ENCODE results near the gene ATE1.
"Not testable (repeated sequence)": the region's sequence is repeated elsewhere in the genome, so short reads cannot be mapped to it uniquely, and the experiment has no call there.

Gene ATE1

GRCh38 chr10:121732172-121732571 lies 195.7 kb downstream of the ATE1 start:
- DNase-seq, result no peak

DNA sequence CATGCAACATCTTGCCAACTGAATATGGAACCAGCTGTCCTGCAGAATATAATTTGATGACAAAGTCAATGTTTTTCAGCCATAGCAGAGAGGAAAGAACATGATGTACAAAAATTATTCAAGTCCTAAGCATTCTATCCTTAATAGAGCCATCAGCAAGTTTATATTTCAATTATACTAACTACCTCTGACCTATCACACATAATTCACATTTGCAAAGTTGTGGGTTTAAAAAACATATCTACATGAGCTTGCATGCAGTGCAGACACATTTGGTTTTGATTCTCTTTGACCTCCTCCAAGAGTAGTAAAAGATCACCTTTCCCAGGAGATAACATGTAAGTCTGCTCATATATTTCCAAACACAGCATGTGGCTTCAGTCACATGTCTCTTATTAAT lies 203.5 kb downstream of the ATE1 start:
- no peak for DNase-seq

DNA sequence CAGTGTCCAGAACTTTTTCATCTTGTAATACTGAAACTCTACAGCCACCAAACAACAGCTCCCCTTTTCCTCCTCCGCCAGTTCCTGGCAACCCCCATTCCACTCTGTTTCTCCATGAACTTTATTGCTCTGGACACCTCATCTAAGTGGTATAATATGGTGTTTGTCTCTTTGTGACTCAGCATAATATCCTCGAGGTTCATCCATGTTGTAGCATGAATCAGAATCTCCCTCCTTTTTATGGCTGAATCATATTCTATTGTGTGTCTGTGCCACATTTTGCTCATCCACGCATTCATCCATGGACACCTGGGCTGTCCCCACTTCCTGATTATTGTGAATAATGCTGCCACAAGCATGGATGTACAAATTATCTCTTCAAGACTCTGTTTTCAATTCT lies 205.2 kb downstream of the ATE1 start:
- DNase-seq, result no peak

- DNase-seq, result no peak
Observed at GRCh38 chr10:121721257-121721656, 206.6 kb downstream of the ATE1 start.

DNA sequence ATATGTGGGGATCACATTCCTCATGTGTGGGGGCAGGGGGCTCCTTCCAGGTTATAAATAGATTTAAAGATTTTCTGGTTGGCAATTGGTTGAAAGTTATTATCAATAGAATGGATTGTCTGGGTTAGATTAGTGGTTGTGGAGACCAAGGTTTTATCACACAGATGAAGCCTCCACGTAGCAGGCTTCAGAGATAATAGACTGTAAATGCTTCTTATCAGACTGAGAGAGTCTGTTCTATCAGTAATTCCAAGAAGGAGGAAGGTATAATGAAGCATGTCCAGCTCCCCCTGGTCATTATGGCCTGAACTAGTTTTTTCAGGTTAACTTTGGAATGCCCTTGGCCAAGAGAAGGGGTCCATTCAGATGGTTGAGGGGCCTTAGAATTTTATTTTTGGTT lies 211.9 kb downstream of the ATE1 start:
- no peak for DNase-seq

DNA sequence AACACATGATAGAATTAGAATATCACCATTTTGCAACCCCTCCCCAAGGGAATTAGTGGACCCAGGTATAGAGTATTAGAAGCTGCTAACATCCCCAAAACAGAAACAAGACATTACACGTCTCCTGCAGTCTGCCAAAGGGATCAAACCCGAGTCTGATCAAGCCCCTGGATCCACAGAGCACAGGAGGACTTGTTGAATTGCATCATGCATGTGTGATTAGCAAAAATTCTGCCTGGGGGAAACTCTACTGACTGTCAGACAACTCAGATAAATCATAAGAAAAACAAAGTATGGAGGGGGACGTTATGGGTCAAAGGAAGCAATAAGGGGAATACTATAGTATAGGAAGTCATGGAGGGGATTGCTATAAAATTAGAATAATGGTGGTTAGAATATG lies 212.8 kb downstream of the ATE1 start:
- DNase-seq, result no peak

DNA sequence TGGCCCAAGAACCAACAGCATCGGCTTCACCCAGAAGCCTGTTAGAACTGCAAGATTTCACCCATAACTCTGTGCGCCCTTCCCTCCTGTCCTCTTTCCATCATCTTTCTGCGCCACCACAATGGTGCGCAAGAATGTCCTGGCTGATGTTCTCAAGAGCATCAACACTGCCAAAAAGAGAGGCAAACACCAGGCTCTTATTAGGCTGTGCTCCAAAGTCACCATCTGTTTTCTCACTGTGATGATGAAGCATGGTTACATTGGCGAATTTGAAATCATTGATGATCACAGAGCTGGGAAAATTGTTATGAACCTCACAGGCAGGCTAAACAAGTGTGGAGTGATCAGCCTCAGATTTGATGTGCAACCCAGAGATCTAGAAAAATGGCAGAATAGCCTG lies 214.3 kb downstream of the ATE1 start:
- DNase-seq, result no peak

- no peak for DNase-seq
Observed at GRCh38 chr10:121710971-121711370, 216.9 kb downstream of the ATE1 start.

DNA sequence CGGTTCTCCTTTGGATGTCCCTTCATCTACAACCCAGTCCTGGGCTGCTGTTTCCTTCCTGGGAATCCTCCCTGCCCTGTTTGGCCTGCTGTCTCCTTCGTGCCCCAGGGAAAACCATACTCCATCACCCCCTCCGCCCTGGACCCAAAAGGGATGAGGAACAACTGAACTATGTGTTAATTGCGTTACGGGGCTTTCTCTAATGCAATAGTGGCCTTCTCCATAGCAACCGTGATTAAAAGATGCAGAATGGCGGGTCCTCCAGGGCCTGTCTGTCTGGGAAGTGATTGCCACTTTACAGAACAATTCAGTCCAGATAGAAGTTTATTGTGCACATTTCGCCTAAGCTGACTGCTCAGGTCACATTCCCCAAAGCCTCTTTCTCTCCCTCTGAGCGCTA lies 217.6 kb downstream of the ATE1 start:
- no peak for DNase-seq

DNA sequence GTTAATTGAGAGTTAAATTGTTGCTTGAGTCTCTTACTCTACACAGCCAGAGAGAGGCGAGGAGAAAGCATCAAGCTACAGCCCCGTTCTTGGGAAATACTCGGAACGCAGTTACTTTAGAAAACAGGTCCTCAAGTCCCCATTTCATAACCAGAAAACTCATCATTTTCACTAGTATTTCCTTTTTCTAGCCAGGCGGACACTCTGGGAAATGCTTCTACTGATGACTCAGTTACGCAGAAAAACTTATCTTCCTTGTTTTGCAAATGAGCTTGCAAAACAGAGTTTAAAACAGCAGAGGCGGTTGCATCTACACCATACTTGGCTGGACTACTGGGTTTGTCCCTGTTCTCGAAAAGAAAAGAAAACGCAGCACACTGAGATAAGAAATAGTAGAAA lies 218.2 kb downstream of the ATE1 start:
- DNase-seq, result no peak

DNA sequence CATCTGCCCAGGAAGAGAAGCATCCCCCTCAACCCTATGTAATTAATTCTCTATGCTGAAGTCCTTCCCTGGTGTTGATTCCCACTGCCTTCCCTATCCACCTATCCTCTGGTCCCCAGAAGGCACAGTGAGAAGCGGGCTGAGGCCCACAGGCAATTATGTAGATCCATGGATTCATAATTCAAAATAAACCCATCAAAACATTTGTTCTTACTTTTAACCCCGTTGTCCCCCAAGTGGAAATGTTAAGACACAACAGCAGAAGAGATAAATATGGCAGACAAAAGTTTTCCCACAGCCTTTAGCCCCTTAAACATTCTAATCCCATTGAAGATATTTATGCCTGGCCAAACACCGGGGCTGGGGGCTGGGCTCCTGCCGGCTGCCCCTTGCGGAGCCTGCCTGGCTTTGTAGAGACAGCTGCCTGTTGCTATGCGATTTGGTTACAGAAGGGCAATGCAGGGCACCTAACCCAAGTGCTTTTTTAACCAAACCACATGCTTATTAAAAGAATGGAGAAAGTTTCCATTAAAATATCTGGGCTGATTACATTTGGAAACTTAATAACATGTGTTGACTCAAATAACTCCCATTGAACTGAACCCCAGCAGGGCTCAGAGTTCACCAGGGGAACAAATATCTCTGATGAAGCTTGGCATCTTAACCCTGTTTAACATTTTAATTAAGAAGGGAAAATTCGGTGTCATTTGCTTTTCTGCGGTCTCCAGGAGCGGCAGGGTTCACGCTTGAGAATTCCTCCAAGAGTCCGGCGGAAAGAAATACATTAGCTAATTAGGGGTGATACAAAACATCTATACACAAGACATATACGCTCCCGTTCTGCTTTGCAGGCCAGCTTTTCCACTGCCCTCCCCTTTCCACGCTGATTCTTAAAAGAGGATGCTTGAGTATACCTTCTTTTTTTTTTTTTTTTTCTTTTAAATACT lies 218.8 kb downstream of the ATE1 start:
- no peak for DNase-seq

DNA sequence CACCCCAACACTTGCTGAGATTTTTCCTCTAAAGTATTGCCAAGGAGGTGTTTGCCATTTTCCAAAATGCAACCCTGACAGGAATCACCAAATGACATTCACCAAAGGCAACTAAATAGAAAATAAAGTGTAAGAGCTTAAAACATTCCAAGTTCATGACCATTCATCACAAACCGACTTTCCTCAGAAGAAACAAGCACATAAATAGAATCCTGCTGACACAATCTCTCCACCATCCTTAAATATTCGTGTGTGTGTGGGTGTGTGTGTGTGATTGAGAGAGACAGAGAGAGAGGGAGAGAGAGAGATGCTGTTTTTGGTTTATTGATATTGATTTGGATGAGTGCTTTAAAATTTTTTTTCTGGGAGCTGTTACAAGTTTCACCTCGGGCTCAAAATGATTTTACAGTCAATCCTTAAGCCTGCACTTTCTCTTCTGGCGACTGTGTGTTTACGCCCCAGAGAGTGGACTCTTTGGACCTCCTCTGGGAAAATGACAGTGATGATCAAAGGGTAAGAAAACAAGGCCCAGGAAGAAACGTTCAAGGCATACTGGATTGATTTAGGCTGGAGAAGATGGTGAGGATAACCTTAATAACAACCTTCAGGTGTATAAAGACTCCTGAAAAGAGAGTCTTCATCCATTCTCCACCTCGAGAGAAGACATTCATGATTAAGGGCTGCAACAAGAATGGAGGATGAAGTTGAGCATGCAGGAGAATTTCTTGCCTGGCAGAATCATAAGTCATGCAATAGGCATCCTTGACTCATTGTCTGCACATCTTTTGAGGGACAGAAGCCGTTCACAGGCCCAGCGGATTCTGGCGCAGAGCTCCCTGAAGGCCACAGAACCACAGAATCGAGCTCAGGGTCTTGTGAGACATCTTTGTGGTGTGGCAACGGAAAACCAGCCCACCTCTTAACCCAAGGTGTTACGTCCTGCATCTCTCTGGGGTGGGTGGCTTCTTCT lies 225.2 kb downstream of the ATE1 start:
- no peak for DNase-seq

- DNase-seq, result no peak
Observed at GRCh38 chr10:121700416-121700815, 227.4 kb downstream of the ATE1 start.

- DNase-seq, result not testable (repeated sequence)
Observed at GRCh38 chr10:121699703-121700102, 228.1 kb downstream of the ATE1 start.

GRCh38 chr10:121698902-121699301 lies 228.9 kb downstream of the ATE1 start:
- no peak for DNase-seq

- no peak for DNase-seq
Observed at GRCh38 chr10:121698336-121698735, 229.5 kb downstream of the ATE1 start.

- DNase-seq, result no peak
Observed at GRCh38 chr10:121696854-121697253, 231.0 kb downstream of the ATE1 start.

DNA sequence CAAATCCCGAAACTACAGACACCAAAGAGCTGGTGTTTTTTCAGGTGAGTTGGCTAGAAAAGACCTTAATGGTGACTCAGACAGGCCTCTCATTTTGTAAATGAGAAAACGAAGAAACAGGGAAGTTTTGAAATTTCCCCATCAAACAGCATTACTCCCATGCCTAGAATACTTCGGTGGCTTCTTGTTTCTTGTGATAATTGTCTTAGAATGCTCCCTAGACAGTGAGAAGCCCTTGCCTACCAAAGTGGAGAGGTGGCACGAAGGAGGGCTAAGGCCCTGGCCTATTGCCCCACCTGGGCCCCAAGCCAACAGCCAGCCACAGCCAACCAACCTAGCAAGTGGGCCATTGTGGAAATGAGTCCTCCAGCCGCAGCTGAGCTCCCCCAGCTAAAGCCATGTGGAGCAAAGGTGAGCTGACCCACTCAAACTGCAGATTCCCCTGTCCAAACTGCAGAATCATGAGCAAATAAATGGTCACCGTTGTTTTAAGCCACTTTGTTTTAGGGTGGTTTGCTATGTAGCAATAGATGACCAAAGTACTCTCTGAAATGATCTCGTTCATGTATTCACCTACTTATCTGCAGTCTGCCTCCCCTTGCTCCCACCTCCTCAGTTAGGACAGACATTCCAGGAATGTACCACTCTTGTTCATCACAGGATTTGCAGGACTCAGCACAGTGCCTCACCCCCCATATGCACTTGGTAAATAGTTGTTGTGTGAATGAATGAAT lies 231.9 kb downstream of the ATE1 start:
- no peak for DNase-seq

DNA sequence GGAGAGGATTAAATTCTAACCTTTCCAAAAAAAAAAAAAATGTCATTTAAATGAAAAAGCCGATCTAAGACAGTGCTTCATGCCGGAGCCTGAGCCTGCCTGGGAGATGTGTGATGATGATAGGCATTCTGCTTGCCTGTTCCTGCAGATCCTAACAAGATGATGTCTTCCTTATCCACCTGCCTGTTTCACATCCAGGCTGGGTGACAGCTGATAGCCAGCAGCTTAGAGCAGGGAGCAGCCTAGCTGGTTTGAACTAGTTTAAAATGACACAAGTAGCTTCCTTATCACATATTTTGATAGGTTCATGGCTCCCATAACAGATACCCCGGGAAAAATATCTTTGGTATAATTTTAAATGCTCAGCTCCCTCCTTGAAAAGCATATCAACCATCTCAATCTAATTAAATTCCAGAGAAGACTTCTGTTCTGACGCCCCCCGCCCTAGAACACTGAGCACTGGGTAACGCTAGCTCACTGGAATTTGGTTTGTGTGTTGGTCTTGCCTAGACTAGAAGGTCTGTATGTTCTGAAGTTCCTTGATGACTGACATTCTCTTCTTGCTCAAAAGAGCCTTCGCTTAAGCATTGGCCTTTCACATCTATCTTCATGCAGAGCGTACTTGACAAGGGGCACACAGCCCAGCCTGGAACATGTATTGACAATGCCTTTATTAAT lies 232.7 kb downstream of the ATE1 start:
- DNase-seq, result no peak

DNA sequence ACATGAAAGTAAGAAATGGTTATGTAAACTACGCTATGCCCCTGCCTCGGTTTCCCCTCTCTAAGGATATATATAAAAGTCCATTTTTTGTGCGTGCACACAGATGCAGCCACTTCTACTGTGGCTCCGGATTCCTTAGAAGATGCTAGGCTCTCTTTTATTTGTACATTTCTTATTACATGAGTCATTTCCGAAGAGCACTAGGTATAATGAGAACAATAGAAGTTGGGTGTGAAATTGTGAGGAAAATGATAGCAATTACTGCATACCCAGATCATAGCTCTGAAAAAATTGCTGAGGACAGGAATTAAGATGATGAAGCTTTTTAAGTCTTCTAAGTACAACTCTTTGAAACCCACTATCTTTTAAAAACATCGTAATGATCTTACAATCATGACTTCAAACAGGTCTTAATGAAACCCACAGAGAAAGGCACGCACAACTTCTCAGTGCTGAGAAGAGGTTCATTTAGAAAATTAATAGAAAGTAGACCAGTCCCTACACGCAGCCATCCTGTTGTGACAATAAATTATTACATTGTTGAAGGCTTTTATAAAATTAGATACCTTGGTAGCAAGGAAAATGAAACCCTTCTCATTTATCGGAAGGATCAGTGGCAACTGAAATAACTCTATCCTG lies 233.4 kb downstream of the ATE1 start:
- no peak for DNase-seq

DNA sequence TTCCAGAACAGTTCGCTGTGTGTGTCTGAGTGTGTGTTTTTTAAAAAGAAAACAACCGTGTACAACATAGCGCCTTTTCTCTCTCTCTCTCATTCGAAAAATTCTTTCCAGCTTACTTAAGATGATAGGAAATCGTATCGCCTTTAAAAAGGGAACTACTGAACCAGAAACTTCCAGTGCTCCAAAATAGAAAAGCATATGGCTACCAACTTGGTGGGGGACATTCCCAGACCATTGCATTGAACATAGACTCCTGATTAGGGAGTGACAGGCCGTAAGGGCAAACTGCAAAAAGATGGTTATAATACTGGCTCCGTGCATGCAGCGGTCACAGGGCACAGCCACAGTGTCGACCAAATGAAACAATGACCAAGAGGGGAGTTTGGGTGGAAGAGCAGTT lies 235.2 kb downstream of the ATE1 start:
- DNase-seq, result no peak

DNA sequence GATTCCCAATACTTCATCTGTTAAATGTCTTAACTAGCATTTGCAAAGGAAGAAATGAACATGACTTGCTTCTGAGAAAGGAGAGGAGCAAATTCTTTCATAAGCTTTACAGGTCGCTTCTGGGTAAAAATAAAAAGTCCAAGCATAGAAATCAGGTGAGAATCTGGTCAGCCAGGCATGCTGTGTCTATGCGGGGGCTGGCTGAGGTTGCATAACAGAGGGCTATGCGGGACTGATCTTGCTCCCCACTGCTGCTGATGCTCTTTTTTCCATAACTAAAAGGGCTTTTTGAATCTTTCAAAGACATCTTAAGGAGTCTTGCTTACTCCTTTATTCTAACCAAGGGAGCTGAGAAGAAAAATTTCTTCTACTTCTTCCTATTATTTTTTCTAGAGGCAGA lies 236.9 kb downstream of the ATE1 start:
- DNase-seq, result no peak
